HUES48 (cell line): ENCODE measurements around the gene MX1.
A peak's percentile ranks its signal among the peaks of the same experiment; 100 is the strongest.

Experiments used
- H3K27ac ChIP-seq: one replicate; pipeline ENCODE4 v1.7.0; 2013; ENCODE audit warnings: low read depth, low read length, inconsistent platforms
- H3K27me3 ChIP-seq: 2 replicates; pipeline ENCODE4 v1.6.1; 2013; ENCODE audit warnings: mild to moderate bottlenecking, low read length; ENCODE audit not compliant: control insufficient read depth, insufficient read depth
- H3K36me3 ChIP-seq: 2 replicates; pipeline ENCODE4 v1.6.1; 2013; ENCODE audit warnings: low read length; ENCODE audit not compliant: control insufficient read depth, insufficient read depth
- H3K4me1 ChIP-seq: 2 replicates; pipeline ENCODE4 v1.6.1; 2013; ENCODE audit warnings: mild to moderate bottlenecking, low read length; ENCODE audit not compliant: control insufficient read depth, insufficient read depth
- H3K4me3 ChIP-seq: 2 replicates; pipeline ENCODE4 v1.5.1; 2013; ENCODE audit warnings: mild to moderate bottlenecking, low read depth, low read length
- H3K9ac ChIP-seq: 2 replicates; pipeline ENCODE4 v1.6.1; 2013; ENCODE audit warnings: mild to moderate bottlenecking, low read depth, low read length, moderate library complexity
- H3K9me3 ChIP-seq: 2 replicates; pipeline ENCODE4 v1.6.1; 2013; ENCODE audit warnings: low read length; ENCODE audit not compliant: control insufficient read depth, insufficient read depth

Gene MX1

GRCh38 chr21:41494242-41494641 lies 68.2 kb downstream of the MX1 start:
- Histone ChIP-seq H3K36me3 (peaks cover 4% of the 10 kb centered on the region), H3K4me3 (no peak overlapping the region), H3K27ac (no peak overlapping the region), H3K4me1 (peaks cover 3% of the 10 kb centered on the region; the same call in 1 of the 2 replicates), H3K9ac (no peak overlapping the region), H3K9me3 (no peaks in the 10 kb centered on the region), H3K27me3 (no peaks in the 10 kb centered on the region)

GRCh38 chr21:41497008-41497407 lies 71.0 kb downstream of the MX1 start:
- no peaks in the 10 kb centered on the region for H3K36me3 ChIP-seq
- H3K4me3 ChIP-seq, result no peak overlapping the region
- H3K9me3 ChIP-seq, result no peaks in the 10 kb centered on the region
- H3K4me1 ChIP-seq, result peaks cover 3% of the 10 kb centered on the region; the same call in 1 of the 2 replicates
- H3K27me3 ChIP-seq, result no peaks in the 10 kb centered on the region
- no peak overlapping the region for H3K9ac ChIP-seq
- H3K27ac ChIP-seq, result no peak overlapping the region

- H3K36me3 ChIP-seq, result no peaks in the 10 kb centered on the region
- peaks cover 3% of the 10 kb centered on the region; the same call in 1 of the 2 replicates for H3K4me1 ChIP-seq
- no peaks in the 10 kb centered on the region for H3K27me3 ChIP-seq
- H3K9ac ChIP-seq, result no peak overlapping the region
- no peak overlapping the region for H3K27ac ChIP-seq
- no peak overlapping the region for H3K4me3 ChIP-seq
- no peaks in the 10 kb centered on the region for H3K9me3 ChIP-seq
Observed at GRCh38 chr21:41497788-41498187, 71.7 kb downstream of the MX1 start.

GRCh38 chr21:41499920-41500319 lies 73.9 kb downstream of the MX1 start:
- Histone ChIP-seq H3K27ac (no peak overlapping the region), H3K4me3 (no peak overlapping the region), H3K36me3 (no peaks in the 10 kb centered on the region), H3K9me3 (no peaks in the 10 kb centered on the region), H3K4me1 (peaks cover 3% of the 10 kb centered on the region; the same call in 1 of the 2 replicates), H3K9ac (no peak overlapping the region), H3K27me3 (no peaks in the 10 kb centered on the region)

GRCh38 chr21:41500363-41500762 lies 74.3 kb downstream of the MX1 start:
- Histone ChIP-seq H3K4me1 (peaks cover 3% of the 10 kb centered on the region; the same call in 1 of the 2 replicates), H3K9me3 (no peaks in the 10 kb centered on the region), H3K9ac (no peak overlapping the region), H3K4me3 (no peak overlapping the region), H3K27me3 (peaks cover 3% of the 10 kb centered on the region), H3K36me3 (no peaks in the 10 kb centered on the region), H3K27ac (no peak overlapping the region)

- Histone ChIP-seq H3K9me3 (no peaks in the 10 kb centered on the region), H3K27me3 (peaks cover 9% of the 10 kb centered on the region), H3K4me3 (no peak overlapping the region), H3K9ac (no peak overlapping the region), H3K27ac (no peak overlapping the region), H3K36me3 (no peaks in the 10 kb centered on the region), H3K4me1 (peaks cover 8% of the 10 kb centered on the region)
Observed at GRCh38 chr21:41500931-41501381, 74.9 kb downstream of the MX1 start.

- no peak overlapping the region for H3K4me3 ChIP-seq
- H3K27me3 ChIP-seq, result peaks cover 19% of the 10 kb centered on the region
- H3K36me3 ChIP-seq, result no peaks in the 10 kb centered on the region
- no peak overlapping the region for H3K27ac ChIP-seq
- peaks cover 17% of the 10 kb centered on the region for H3K4me1 ChIP-seq
- no peak overlapping the region for H3K9ac ChIP-seq
- no peaks in the 10 kb centered on the region for H3K9me3 ChIP-seq
Observed at GRCh38 chr21:41501919-41502318, 75.9 kb downstream of the MX1 start.

GRCh38 chr21:41503331-41503730 lies 77.3 kb downstream of the MX1 start:
- no peak overlapping the region for H3K27ac ChIP-seq
- H3K9ac ChIP-seq, result no peak overlapping the region
- H3K27me3 ChIP-seq, result peaks cover 25% of the 10 kb centered on the region
- H3K4me3 ChIP-seq, result no peak overlapping the region
- H3K9me3 ChIP-seq, result no peaks in the 10 kb centered on the region
- peaks cover 13% of the 10 kb centered on the region for H3K4me1 ChIP-seq
- H3K36me3 ChIP-seq, result no peaks in the 10 kb centered on the region

- H3K4me3 ChIP-seq, result no peak overlapping the region
- H3K27me3 ChIP-seq, result peaks cover 32% of the 10 kb centered on the region
- H3K4me1 ChIP-seq, result peaks cover 18% of the 10 kb centered on the region
- no peak overlapping the region for H3K27ac ChIP-seq
- no peak overlapping the region for H3K9ac ChIP-seq
- no peaks in the 10 kb centered on the region for H3K36me3 ChIP-seq
- no peaks in the 10 kb centered on the region for H3K9me3 ChIP-seq
Observed at GRCh38 chr21:41504030-41504429, 78.0 kb downstream of the MX1 start.

- Histone ChIP-seq H3K4me1 (peaks cover 19% of the 10 kb centered on the region), H3K27me3 (peaks cover 38% of the 10 kb centered on the region), H3K9me3 (no peaks in the 10 kb centered on the region), H3K36me3 (no peaks in the 10 kb centered on the region), H3K4me3 (peak overlapping the region; percentile 73), H3K9ac (no peak overlapping the region), H3K27ac (no peak overlapping the region)
Observed at GRCh38 chr21:41506005-41506594, 80.1 kb downstream of the MX1 start.

- Histone ChIP-seq H3K27me3 (peaks cover 38% of the 10 kb centered on the region), H3K4me3 (peak overlapping the region; percentile 73), H3K27ac (peak overlapping the region; percentile 12), H3K4me1 (peaks cover 19% of the 10 kb centered on the region), H3K9ac (peak overlapping the region; percentile 50; the same call in 1 of the 2 replicates), H3K9me3 (no peaks in the 10 kb centered on the region), H3K36me3 (no peaks in the 10 kb centered on the region)
Observed at GRCh38 chr21:41506611-41507520, 80.8 kb downstream of the MX1 start.
